GM23338 (cell line): Measurements from ENCODE around the gene RHBDD1. TPM values are rescaled to one million over a fixed set of nuclear protein-coding genes. Genes with fewer than 3 reads are reported as not detected.

Experiments
- ATAC-seq: fragments of 200-7000 bp; cut with Tn5 transposase; 3 replicates; pipeline ENCODE4 v1.9.1; 2020
- DNase-seq: peaks from one replicate; pipeline ENCODE4 v3.0.0-alpha.2; 2015; ENCODE audit warnings: low spot score
- H2AFZ ChIP-seq: fragments of 200-600 bp; sonication (generic); 2 replicates; pipeline ENCODE4 v1.8.0; 2016; ENCODE audit warnings: antibody characterized with exemption, mild to moderate bottlenecking, moderate library complexity
- H3F3A ChIP-seq: fragments of 200-600 bp; sonication (generic); replicated peaks from 2 replicates; pipeline ENCODE4 v1.8.0; 2017; ENCODE audit warnings: antibody characterized with exemption, mixed run types, low read depth
- H3K27ac ChIP-seq: fragments of 200-600 bp; sonication (generic); 2 replicates; pipeline ENCODE4 v1.6.1; 2016; ENCODE audit warnings: low read depth
- H3K27me3 ChIP-seq: fragments of 200-600 bp; sonication (generic); 2 replicates; pipeline ENCODE4 v1.8.0; 2016; ENCODE audit warnings: mild to moderate bottlenecking, mixed run types, moderate library complexity; ENCODE audit not compliant: insufficient read depth
- H3K36me3 ChIP-seq: fragments of 200-600 bp; sonication (generic); 2 replicates; pipeline ENCODE4 v1.8.0; 2016; ENCODE audit warnings: mild to moderate bottlenecking; ENCODE audit not compliant: insufficient read depth
- H3K4me1 ChIP-seq: fragments of 200-600 bp; sonication (generic); 2 replicates; pipeline ENCODE4 v1.8.0; 2016; ENCODE audit warnings: mild to moderate bottlenecking, moderate library complexity; ENCODE audit not compliant: insufficient read depth
- H3K4me2 ChIP-seq: fragments of 200-600 bp; sonication (generic); 2 replicates; pipeline ENCODE4 v1.7.1; 2017; ENCODE audit warnings: mixed run types
- H3K4me3 ChIP-seq: fragments of 200-600 bp; sonication (generic); 2 replicates; pipeline ENCODE4 v1.6.1; 2016; ENCODE audit warnings: mixed run types
- H3K79me2 ChIP-seq: fragments of 200-600 bp; sonication (generic); replicated peaks from 2 replicates; pipeline ENCODE4 v1.8.0; 2017; ENCODE audit warnings: mild to moderate bottlenecking; ENCODE audit not compliant: insufficient read depth
- H3K9me2 ChIP-seq: fragments of 200-600 bp; sonication (generic); 2 replicates; pipeline ENCODE4 v1.8.0; 2017; ENCODE audit not compliant: insufficient read depth
- H4K20me1 ChIP-seq: fragments of 200-600 bp; sonication (generic); replicated peaks from 2 replicates; pipeline ENCODE4 v1.8.0; 2017; ENCODE audit warnings: mild to moderate bottlenecking; ENCODE audit not compliant: insufficient read depth
- H3K27ac Mint-ChIP-seq: 2 replicates; pipeline ENCODE4 v1.8.0; 2020; ENCODE audit warnings: inconsistent platforms, mild to moderate bottlenecking, moderate library complexity, mixed read lengths
- H3K27me3 Mint-ChIP-seq: 3 replicates; pipeline ENCODE4 v1.8.0; 2022; ENCODE audit warnings: low read depth, mild to moderate bottlenecking, moderate library complexity, mixed read lengths, inconsistent platforms; ENCODE audit not compliant: insufficient read depth, poor library complexity
- H3K36me3 Mint-ChIP-seq: 3 replicates; pipeline ENCODE4 v1.8.0; 2021; ENCODE audit warnings: low read depth, mild to moderate bottlenecking, inconsistent platforms, moderate library complexity, mixed read lengths
- H3K4me1 Mint-ChIP-seq: 3 replicates; pipeline ENCODE4 v1.8.0; 2020; ENCODE audit warnings: mild to moderate bottlenecking, inconsistent platforms, mixed read lengths
- H3K4me3 Mint-ChIP-seq: 3 replicates; pipeline ENCODE4 v1.8.0; 2021; ENCODE audit warnings: moderate library complexity, mild to moderate bottlenecking, inconsistent platforms, mixed read lengths
- H3K9me3 Mint-ChIP-seq: 3 replicates; pipeline ENCODE4 v1.8.0; 2020; ENCODE audit warnings: moderate library complexity, mild to moderate bottlenecking, inconsistent platforms, mixed read lengths
- CREB1 ChIP-seq: fragments of 250-450 bp; sonication (Bioruptor Pico); IDR thresholded peaks from 2 replicates; pipeline ENCODE4 v1.5.0; 2020; ENCODE audit warnings: low read depth, mild to moderate bottlenecking, moderate library complexity
- ETS1 ChIP-seq: IDR thresholded peaks from 2 replicates; pipeline ENCODE4 v1.6.1; 2016; ENCODE audit warnings: antibody characterized with exemption
- EZH2 ChIP-seq: fragments of 200-600 bp; sonication (generic); IDR thresholded peaks from one replicate; pipeline ENCODE4 v1.8.0; 2017; ENCODE audit warnings: antibody characterized with exemption, mild to moderate bottlenecking, low read depth; ENCODE audit not compliant: unreplicated experiment
- EZH2phosphoT487 ChIP-seq: fragments of 200-600 bp; sonication (generic); IDR thresholded peaks from one replicate; pipeline ENCODE4 v1.8.1; 2018; ENCODE audit warnings: antibody characterized with exemption; ENCODE audit not compliant: unreplicated experiment
- JUNB ChIP-seq: IDR thresholded peaks from one replicate; pipeline ENCODE4 v1.6.1; 2016; ENCODE audit warnings: antibody characterized with exemption; ENCODE audit not compliant: unreplicated experiment
- NANOG ChIP-seq: IDR thresholded peaks from 2 replicates; pipeline ENCODE4 v1.6.1; 2016; ENCODE audit warnings: antibody characterized with exemption, borderline replicate concordance
- POLR2AphosphoS5 ChIP-seq: IDR thresholded peaks from 2 replicates; pipeline ENCODE4 v1.6.1; 2016; ENCODE audit warnings: antibody characterized with exemption, low read depth
- REST ChIP-seq: IDR thresholded peaks from one replicate; pipeline ENCODE4 v1.6.1; 2018; ENCODE audit warnings: antibody characterized with exemption; ENCODE audit not compliant: unreplicated experiment
- STAT1 ChIP-seq: IDR thresholded peaks from one replicate; pipeline ENCODE4 v1.6.1; 2016; ENCODE audit warnings: antibody characterized with exemption; ENCODE audit not compliant: unreplicated experiment
- ZNF114 ChIP-seq: fragments of 250-450 bp; sonication (Bioruptor Pico); IDR thresholded peaks from 2 replicates; pipeline ENCODE4 v1.5.0; 2020; ENCODE audit warnings: mild to moderate bottlenecking, moderate library complexity
- ZNF331 ChIP-seq: fragments of 250-450 bp; sonication (Bioruptor Pico); IDR thresholded peaks from 2 replicates; pipeline ENCODE4 v1.5.0; 2020; ENCODE audit warnings: low read depth, mild to moderate bottlenecking, moderate library complexity
- ZNF462 ChIP-seq: fragments of 250-450 bp; sonication (Bioruptor Pico); IDR thresholded peaks from 2 replicates; pipeline ENCODE4 v1.5.0; 2020; ENCODE audit warnings: mild to moderate bottlenecking, moderate library complexity
- polyA plus RNA-seq: library from polyadenylated mRNA; unstranded; fragments of >200 nt; fragmentation: Nextera tagmentation; extraction: Ambion mirVana; gene quantifications from 2 replicates; pipeline ENCODE4 v1.2.1, GENCODE V29; 2016
- total RNA-seq: library from RNA; depleted of rRNA; stranded (reverse); fragments of >200 nt; shearing (Covaris generic); gene quantifications from 2 replicates; pipeline ENCODE4 v1.2.3, GENCODE V29; 2014
- TF ChIP-seq, protein P1 (sequence below), 2 experiments: fragments of 200-600 bp in 1 of 2; sonication (generic) in 1 of 2; conservative IDR thresholded peaks; 2 replicates each; pipeline versions ENCODE4 v1.5.1 to v1.6.1; 2016 to 2017; ENCODE audit warnings: antibody characterized with exemption in 2 of 2, low read depth in 2 of 2, mild to moderate bottlenecking in 2 of 2, moderate library complexity in 1 of 2

The RHBDD1 gene
- total and polyA plus RNA-seq, 2 experiments from 2014 or later = 7.3 to 13.0 TPM

DNA sequence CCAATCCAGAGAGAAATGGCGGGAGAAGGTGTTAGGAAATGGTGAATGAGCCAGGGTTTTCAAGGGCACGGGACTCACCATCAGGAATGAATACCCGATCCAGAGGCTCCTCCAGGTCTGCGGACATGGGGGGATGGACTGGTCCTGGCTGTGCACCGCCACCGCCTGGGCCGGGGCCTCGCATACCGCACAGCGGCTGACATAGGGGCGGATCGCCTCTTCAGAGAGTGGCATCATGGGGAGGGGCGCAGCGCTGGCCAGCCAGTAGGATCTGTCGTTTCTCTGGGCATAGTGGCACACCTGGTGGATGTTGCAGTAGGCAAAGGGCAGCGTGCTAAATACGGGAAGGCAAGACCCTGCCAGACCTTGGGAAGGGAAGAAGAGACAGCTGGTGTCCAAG is 172.1 kb downstream of the RHBDD1 start:
- H3K4me3 ChIP-seq = no peak overlapping the region
- H3K27me3 ChIP-seq = no peaks in the 10 kb centered on the region
- H3K79me2 ChIP-seq = no peaks in the 10 kb centered on the region
- DNase-seq (no peak), ATAC-seq (no peak)
- H3K9me2 ChIP-seq = no peaks in the 10 kb centered on the region
- H3K4me1 Mint-ChIP-seq = no peaks in the 10 kb centered on the region; the same call in 2 of the 3 replicates
- H3K4me1 ChIP-seq = no peaks in the 10 kb centered on the region
- no peaks in the 10 kb centered on the region for H3K36me3 Mint-ChIP-seq
- no peaks in the 10 kb centered on the region for H4K20me1 ChIP-seq
- peaks cover 2% of the 10 kb centered on the region for H3K27me3 Mint-ChIP-seq
- H3K36me3 ChIP-seq = no peaks in the 10 kb centered on the region
- H3K27ac ChIP-seq = no peak overlapping the region
- no peaks in the 10 kb centered on the region for H3K9me3 Mint-ChIP-seq
- no peak overlapping the region for H2AFZ ChIP-seq
- H3K27ac Mint-ChIP-seq = no peak overlapping the region
- no peak overlapping the region for H3K4me2 ChIP-seq
- TF ChIP-seq NANOG (no peak), REST (no peak), JUNB (no peak), EZH2phosphoT487 (no peak), EZH2 (no peak), ZNF114 (CRISPR knock-in tag) (no peak), ZNF331 (CRISPR knock-in tag) (no peak), ETS1 (no peak), STAT1 (no peak), CREB1 (CRISPR knock-in tag) (no peak), ZNF462 (CRISPR knock-in tag) (no peak), POLR2AphosphoS5 (no peak)
- TF ChIP-seq, protein P1, sequence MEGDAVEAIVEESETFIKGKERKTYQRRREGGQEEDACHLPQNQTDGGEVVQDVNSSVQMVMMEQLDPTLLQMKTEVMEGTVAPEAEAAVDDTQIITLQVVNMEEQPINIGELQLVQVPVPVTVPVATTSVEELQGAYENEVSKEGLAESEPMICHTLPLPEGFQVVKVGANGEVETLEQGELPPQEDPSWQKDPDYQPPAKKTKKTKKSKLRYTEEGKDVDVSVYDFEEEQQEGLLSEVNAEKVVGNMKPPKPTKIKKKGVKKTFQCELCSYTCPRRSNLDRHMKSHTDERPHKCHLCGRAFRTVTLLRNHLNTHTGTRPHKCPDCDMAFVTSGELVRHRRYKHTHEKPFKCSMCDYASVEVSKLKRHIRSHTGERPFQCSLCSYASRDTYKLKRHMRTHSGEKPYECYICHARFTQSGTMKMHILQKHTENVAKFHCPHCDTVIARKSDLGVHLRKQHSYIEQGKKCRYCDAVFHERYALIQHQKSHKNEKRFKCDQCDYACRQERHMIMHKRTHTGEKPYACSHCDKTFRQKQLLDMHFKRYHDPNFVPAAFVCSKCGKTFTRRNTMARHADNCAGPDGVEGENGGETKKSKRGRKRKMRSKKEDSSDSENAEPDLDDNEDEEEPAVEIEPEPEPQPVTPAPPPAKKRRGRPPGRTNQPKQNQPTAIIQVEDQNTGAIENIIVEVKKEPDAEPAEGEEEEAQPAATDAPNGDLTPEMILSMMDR (conservative IDR thresholded peaks at IDR 0.05; ENCODE audit: low read depth in 2 of 2) = no peak
- no peaks in the 10 kb centered on the region for H3F3A ChIP-seq
- H3K4me3 Mint-ChIP-seq = no peak overlapping the region
